ENCODE data around the gene PRR22. TPM values are rescaled to one million over a fixed set of nuclear protein-coding genes. Genes with fewer than 3 reads are reported as not detected.

Gene PRR22
- total and polyA plus RNA-seq, 9 of the 15 experiments (the other 6 are each of a cell fraction or from before 2014, with no cell fraction given): 0.03 to 12.0 (median 2.0) TPM; not detected in 1

DNA sequence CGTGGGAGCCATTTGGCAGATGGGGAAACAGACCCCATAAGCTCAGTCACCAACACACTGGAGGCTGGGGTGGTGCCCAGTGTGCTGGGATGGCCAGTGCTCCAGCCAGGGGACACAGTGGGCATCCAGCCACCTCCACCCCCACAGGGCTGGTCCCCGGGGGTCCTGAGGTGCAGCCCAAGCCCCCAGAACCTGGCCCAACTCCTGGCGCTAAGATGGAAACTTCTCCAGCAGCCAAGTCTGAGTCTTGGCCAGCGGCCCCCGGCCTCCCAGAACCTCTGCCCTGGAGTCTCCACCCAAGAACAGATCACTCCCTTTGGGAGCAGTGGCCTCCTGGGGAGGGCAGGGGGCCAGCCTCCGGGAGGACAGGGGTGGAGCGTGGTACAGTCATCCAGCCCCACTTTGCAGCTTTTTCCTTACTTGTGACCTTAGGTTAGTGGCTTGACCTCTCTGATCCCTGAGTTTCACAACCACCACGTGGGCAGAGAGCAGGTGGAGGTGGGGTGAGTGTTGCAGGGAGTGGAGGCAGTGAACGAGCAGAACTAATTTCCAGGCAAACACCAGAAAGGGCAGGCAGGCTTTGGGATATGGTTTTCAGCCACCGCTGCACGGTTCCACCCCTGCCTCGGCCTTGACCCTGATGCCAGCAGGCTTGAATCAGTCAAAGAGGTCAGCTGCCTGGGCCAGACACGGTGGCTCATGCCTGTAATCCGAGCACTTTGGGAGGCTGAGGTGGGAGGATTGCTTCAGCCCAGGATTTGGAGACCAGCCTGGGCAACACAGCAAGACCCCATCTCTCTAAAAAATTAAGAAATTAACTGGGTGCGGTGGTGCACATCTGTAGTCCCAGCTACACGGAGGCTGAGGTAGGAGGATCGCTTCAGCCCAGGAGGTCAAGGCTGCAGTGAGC lies 16.1 kb upstream of the PRR22 start (continued):
- TF ChIP-seq HES1 (IDR thresholded peaks at IDR 0.05; ENCODE audit: low read depth): no peak

DNA sequence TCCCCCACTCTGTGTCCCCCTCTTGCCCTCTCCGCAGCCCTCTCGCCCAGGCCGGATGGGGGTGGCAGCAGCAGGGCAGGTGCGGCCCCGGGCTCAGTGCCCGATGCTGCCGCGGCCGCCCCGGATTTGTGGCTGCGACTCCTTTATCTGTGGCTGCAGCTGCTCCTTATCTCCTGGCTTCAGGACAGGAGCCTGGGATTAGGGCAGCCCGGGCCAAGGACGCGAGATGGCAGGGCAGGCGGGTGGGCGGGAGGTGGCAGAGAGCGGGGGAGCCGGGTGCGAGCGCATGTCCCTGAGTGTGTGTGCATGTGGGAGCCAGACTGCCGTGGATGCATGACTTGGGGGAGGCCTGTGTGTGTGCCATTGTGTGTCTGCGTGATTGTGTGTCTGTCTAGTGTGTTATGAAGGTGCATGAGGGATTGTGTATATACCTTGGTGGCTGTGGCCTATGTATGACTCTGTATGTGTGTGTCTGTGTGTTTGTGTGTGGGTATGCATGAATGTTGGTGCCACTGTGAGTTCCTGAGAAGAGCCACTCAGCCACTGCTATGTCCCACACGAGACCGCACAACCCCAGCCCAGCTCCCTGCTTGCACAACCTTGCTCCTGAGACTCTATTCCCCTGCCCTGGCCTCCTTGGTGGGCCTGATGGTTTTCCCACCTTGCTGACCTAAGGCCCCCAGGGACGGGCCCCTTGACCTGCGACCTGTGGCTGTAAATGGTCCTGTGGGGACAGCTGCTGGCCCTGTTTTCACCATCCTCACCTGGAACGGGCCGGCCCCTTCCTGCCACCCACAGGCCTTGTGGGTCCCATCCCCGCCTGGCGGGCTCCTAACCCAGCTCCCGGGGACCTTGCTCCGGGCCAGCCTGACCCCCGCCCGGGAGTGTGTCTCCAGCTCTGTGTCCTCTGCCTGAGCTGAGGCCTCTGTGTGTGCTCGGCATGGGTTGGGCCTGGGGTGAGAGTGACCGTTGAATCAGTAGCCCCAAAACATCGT lies 15.0 kb upstream of the PRR22 start:
- Histone ChIP-seq H3K4me3 (no peak overlapping the region), H3K4me2 (ENCODE audit: insufficient read depth, low read length) (peak overlapping the region; percentile 43; the same call in 1 of the 2 replicates), H3K4me1 (replicated peaks in 1 of 2; ENCODE audit: control insufficient read depth in 2 of 2, insufficient read depth in 2 of 2, low read length in 2 of 2) (peaks cover 36 to 68% of the 10 kb centered on the region in 2 experiments), H4K20me1 (replicated peaks; ENCODE audit: control insufficient read depth, insufficient read depth, low read length) (0 out of 2 replicates have a peak, but pooled peaks cover 11% of the 10 kb centered on the region), H3K79me2 (ENCODE audit: control insufficient read depth, insufficient read depth, low read length) (no peaks in the 10 kb centered on the region), H3K36me3 (ENCODE audit: control insufficient read depth, insufficient read depth, low read length) (no peaks in the 10 kb centered on the region), H3K9ac (ENCODE audit: insufficient read depth in 1 of 2, low read depth in 2 of 2, low read length in 2 of 2) (peak overlapping the region in 1 of 2 experiments; percentile 70; a peak in 2 of 4 replicates), H3K27ac (ENCODE audit: extremely low read depth, low read depth, low read length) (no peak overlapping the region), H3K9me3 (replicated peaks; ENCODE audit: control insufficient read depth, insufficient read depth, low read depth, low read length) (no peaks in the 10 kb centered on the region), H3K9me1 (ENCODE audit: control insufficient read depth, insufficient read depth, low read length) (no peaks in the 10 kb centered on the region), H3K27me3 (ENCODE audit: control insufficient read depth in 2 of 2, insufficient read depth in 2 of 2, low read length in 2 of 2) (no peaks in the 10 kb centered on the region), H2AFZ (ENCODE audit: low read depth, low read length) (no peak overlapping the region)
- BruUV-seq (replicated peaks): no TSS peak
- ChIA-PET CTCF (ENCODE audit: low intra/inter-chr PET ratio) (no interaction called here), POLR2A (interaction anchor here (0.6 to 1.3 kb wide), 6 partner anchors 8 to 691 kb away, joined by 3 to 11 read pairs (median 3); partner anchors contain the start of genes DUS3L and NDUFA11)
- DNase-seq (ENCODE audit: extremely low read depth in 1 of 4, low spot score in 3 of 4) (peak; percentile 82 to 92 (median 88)), FAIRE-seq (peak; percentile 70), ATAC-seq (peak; percentile 57)
- intact Hi-C loops (cut with micrococcal nuclease): loop anchor here (5.0 to 10.0 kb wide), 2 partner anchors 185 to 223 kb away; no protein-coding TSS in a partner anchor
- in situ Hi-C loops (cut with MboI): loop anchor here (5.0 kb wide), 2 partner anchors 93 to 223 kb away; no protein-coding TSS in a partner anchor
- WGBS (ENCODE audit: insufficient coverage, low coverage, missing lambda C conversion rate): 22% methylated on average over 37 of the region's 37 CpGs
- TF ChIP-seq, protein P1, sequence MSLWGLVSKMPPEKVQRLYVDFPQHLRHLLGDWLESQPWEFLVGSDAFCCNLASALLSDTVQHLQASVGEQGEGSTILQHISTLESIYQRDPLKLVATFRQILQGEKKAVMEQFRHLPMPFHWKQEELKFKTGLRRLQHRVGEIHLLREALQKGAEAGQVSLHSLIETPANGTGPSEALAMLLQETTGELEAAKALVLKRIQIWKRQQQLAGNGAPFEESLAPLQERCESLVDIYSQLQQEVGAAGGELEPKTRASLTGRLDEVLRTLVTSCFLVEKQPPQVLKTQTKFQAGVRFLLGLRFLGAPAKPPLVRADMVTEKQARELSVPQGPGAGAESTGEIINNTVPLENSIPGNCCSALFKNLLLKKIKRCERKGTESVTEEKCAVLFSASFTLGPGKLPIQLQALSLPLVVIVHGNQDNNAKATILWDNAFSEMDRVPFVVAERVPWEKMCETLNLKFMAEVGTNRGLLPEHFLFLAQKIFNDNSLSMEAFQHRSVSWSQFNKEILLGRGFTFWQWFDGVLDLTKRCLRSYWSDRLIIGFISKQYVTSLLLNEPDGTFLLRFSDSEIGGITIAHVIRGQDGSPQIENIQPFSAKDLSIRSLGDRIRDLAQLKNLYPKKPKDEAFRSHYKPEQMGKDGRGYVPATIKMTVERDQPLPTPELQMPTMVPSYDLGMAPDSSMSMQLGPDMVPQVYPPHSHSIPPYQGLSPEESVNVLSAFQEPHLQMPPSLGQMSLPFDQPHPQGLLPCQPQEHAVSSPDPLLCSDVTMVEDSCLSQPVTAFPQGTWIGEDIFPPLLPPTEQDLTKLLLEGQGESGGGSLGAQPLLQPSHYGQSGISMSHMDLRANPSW (CRISPR knock-in tag; IDR thresholded peaks at IDR 0.05): 0 out of 2 replicates have a peak, but pooled peaks have one; percentile 30
- TF ChIP-seq ZNF165 (CRISPR knock-in tag; IDR thresholded peaks at IDR 0.05; ENCODE audit: borderline replicate concordance) (no peak), BACH1 (tag; IDR thresholded peaks at IDR 0.05) (peak; percentile 53; the same call in 1 of the 2 replicates), YBX1 (IDR thresholded peaks at IDR 0.05) (no peak), MCM2 (IDR thresholded peaks at IDR 0.05; ENCODE audit: low read depth) (no peak), SMAD4 (CRISPR knock-in tag; conservative IDR thresholded peaks at IDR 0.05) (peak; percentile 97)
- TF ChIP-seq, protein P2, sequence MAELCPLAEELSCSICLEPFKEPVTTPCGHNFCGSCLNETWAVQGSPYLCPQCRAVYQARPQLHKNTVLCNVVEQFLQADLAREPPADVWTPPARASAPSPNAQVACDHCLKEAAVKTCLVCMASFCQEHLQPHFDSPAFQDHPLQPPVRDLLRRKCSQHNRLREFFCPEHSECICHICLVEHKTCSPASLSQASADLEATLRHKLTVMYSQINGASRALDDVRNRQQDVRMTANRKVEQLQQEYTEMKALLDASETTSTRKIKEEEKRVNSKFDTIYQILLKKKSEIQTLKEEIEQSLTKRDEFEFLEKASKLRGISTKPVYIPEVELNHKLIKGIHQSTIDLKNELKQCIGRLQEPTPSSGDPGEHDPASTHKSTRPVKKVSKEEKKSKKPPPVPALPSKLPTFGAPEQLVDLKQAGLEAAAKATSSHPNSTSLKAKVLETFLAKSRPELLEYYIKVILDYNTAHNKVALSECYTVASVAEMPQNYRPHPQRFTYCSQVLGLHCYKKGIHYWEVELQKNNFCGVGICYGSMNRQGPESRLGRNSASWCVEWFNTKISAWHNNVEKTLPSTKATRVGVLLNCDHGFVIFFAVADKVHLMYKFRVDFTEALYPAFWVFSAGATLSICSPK (IDR thresholded peaks at IDR 0.05; ENCODE audit: borderline replicate concordance): 0 out of 2 replicates have a peak, but pooled peaks have one; percentile 42
- TF ChIP-seq, protein P3, sequence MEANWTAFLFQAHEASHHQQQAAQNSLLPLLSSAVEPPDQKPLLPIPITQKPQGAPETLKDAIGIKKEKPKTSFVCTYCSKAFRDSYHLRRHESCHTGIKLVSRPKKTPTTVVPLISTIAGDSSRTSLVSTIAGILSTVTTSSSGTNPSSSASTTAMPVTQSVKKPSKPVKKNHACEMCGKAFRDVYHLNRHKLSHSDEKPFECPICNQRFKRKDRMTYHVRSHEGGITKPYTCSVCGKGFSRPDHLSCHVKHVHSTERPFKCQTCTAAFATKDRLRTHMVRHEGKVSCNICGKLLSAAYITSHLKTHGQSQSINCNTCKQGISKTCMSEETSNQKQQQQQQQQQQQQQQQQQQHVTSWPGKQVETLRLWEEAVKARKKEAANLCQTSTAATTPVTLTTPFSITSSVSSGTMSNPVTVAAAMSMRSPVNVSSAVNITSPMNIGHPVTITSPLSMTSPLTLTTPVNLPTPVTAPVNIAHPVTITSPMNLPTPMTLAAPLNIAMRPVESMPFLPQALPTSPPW (CRISPR knock-in tag; IDR thresholded peaks at IDR 0.05): peak; percentile 94

All from K562 (cell line).